ENCODE data around the gene TUT4. TPM values are rescaled to one million over a fixed set of nuclear protein-coding genes. Genes with fewer than 3 reads are reported as not detected.

TUT4 gene
- total and polyA plus RNA-seq, 2 donors (not counting 3 experiments of a cell fraction or from before 2014, with no cell fraction given) = 24.7 to 41.2 TPM

DNA sequence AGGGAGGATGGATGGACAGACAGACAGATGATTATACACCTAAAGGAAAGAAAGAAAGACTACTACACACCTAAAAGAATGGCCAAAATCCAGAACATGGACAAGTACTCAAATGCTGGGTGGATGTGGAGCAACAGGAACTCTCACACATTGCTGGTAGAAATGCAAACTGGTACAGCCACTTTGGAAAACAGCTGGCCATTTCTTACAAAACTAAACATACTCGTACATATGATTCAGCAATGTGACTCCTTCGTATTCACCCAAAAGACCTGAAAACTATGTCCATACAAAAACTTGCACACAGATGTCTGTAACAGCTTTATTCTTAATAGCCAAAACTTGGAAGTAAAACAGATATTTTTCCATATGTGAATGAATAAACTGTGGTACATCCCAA lies 97.2 kb downstream of the TUT4 start:
- Histone ChIP-seq H3K4me1 (ENCODE audit: control insufficient read depth, extremely low read depth, insufficient read depth, low read length) (no peaks in the 10 kb centered on the region), H3K4me2 (ENCODE audit: insufficient read depth, low read length) (no peak overlapping the region), H3K4me3 (replicated peaks in 1 of 3; ENCODE audit: insufficient read depth in 1 of 3, low read depth in 1 of 3, low read length in 3 of 3) (no peak overlapping the region), H3K9me3 (replicated peaks; ENCODE audit: control insufficient read depth, insufficient read depth, low read length) (no peaks in the 10 kb centered on the region), H3K36me3 (ENCODE audit: control insufficient read depth in 2 of 2, extremely low read depth in 1 of 2, insufficient read depth in 2 of 2, low read length in 2 of 2) (no peaks in the 10 kb centered on the region), H3K27ac (ENCODE audit: insufficient read depth, low read depth, low read length) (no peak overlapping the region), H3K79me2 (ENCODE audit: control insufficient read depth, insufficient read depth, low read length) (no peaks in the 10 kb centered on the region), H3K27me3 (ENCODE audit: control insufficient read depth in 2 of 2, insufficient read depth in 2 of 2, low read length in 2 of 2) (no peaks in the 10 kb centered on the region), H3K9ac (replicated peaks; ENCODE audit: extremely low read depth, insufficient read depth, low read length) (no peak overlapping the region), H3K9me1 (replicated peaks; ENCODE audit: control insufficient read depth, extremely low read depth, insufficient read depth, low read length) (no peaks in the 10 kb centered on the region), H2AFZ (ENCODE audit: low read depth, low read length) (no peak overlapping the region), H4K20me1 (replicated peaks; ENCODE audit: control insufficient read depth, extremely low read depth, insufficient read depth, low read length) (no peaks in the 10 kb centered on the region)
- DNase-seq (ENCODE audit: low read depth, low spot score) (no peak), FAIRE-seq (no peak)
- dilution Hi-C loops (cut with MboI; ENCODE audit: extremely low pct_ligation_motif_present, low sequenced_read_pairs) = no loop called here
- BruUV-seq (replicated peaks) = no TSS peak
- ChIA-PET POLR2A (no interaction called here), CTCF (no interaction called here)
- intact Hi-C loops (cut with micrococcal nuclease) = loop anchor here (10.0 kb wide), 1 partner anchor 59 kb away; no protein-coding TSS in a partner anchor
- TF ChIP-seq, protein P1, sequence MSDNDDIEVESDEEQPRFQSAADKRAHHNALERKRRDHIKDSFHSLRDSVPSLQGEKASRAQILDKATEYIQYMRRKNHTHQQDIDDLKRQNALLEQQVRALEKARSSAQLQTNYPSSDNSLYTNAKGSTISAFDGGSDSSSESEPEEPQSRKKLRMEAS (IDR thresholded peaks at IDR 0.05; ENCODE audit: insufficient read depth, insufficient read length) = no peak
- TF ChIP-seq FOS (IDR thresholded peaks at IDR 0.05; ENCODE audit: borderline replicate concordance, insufficient read depth, low read length) = no peak
- TF ChIP-seq POLR2AphosphoS5 (IDR thresholded peaks at IDR 0.05; ENCODE audit: insufficient read depth, low read depth, low read length) = no peak
- TF ChIP-seq EZH2 (IDR thresholded peaks at IDR 0.05; ENCODE audit: borderline replicate concordance, low read depth, low read length, severe bottlenecking) = no peak
- no peak for TF ChIP-seq POLR2A (IDR thresholded peaks at IDR 0.05; ENCODE audit: low read depth, low read length)
- TF ChIP-seq, protein P2, sequence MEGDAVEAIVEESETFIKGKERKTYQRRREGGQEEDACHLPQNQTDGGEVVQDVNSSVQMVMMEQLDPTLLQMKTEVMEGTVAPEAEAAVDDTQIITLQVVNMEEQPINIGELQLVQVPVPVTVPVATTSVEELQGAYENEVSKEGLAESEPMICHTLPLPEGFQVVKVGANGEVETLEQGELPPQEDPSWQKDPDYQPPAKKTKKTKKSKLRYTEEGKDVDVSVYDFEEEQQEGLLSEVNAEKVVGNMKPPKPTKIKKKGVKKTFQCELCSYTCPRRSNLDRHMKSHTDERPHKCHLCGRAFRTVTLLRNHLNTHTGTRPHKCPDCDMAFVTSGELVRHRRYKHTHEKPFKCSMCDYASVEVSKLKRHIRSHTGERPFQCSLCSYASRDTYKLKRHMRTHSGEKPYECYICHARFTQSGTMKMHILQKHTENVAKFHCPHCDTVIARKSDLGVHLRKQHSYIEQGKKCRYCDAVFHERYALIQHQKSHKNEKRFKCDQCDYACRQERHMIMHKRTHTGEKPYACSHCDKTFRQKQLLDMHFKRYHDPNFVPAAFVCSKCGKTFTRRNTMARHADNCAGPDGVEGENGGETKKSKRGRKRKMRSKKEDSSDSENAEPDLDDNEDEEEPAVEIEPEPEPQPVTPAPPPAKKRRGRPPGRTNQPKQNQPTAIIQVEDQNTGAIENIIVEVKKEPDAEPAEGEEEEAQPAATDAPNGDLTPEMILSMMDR (IDR thresholded peaks at IDR 0.05; ENCODE audit: extremely low read depth in 1 of 2, insufficient read depth in 1 of 2, low read depth in 1 of 2, low read length in 2 of 2) = no peak
- TF ChIP-seq GATA2 (IDR thresholded peaks at IDR 0.05; ENCODE audit: insufficient read depth, insufficient read length, low read depth, low read length) = no peak
- TF ChIP-seq MYC (IDR thresholded peaks at IDR 0.05; ENCODE audit: low read depth, low read length) = no peak
- no peak for TF ChIP-seq JUN (IDR thresholded peaks at IDR 0.05; ENCODE audit: borderline replicate concordance, insufficient read depth, insufficient read length, low read depth)

Data from endothelial cell of umbilical vein (primary cell).